Measurements from ENCODE around the gene ENGASE.

Gene ENGASE

DNA sequence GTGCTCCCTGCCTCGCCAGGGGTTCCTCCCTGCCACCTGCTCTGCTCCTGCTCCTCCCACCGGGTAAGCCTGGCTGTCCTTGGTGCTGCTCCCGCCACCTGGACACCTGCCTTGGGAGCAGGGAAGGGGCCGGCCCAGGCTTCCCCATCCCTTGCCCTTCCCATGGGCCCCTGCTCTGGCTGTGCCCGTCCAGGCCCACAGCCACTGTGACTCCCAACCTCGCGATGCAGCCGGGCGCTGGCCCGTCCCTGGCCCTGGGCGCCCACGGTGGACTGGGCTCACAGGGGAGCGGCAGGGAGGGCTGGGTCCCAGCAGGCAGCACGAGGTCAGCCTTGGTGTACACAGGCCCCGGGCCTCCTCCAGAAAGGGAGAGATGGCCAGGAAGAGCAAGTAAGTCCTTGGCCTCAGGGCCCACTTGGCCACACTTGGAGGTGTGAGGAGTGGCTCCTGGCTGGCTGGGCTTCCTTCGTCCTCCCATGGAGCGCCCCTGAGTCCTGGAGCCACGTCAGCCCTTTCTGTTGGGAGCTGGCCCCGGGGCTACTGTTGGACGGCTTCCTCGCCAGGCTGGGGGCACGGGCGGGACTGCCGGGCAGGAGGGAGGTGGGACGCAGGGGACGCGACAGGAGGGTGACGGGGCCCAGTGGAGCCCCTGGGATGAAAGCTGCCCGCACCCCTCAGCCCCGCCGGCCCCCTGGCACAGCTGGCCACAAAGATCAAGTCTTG is 15.3 kb downstream of the ENGASE start:
- TF ChIP-seq CTCF (IDR thresholded peaks at IDR 0.05; ENCODE audit: insufficient read depth, low read depth, low read length, missing control alignments): no peak
- DNase-seq (ENCODE audit: low read depth): no peak

DNA sequence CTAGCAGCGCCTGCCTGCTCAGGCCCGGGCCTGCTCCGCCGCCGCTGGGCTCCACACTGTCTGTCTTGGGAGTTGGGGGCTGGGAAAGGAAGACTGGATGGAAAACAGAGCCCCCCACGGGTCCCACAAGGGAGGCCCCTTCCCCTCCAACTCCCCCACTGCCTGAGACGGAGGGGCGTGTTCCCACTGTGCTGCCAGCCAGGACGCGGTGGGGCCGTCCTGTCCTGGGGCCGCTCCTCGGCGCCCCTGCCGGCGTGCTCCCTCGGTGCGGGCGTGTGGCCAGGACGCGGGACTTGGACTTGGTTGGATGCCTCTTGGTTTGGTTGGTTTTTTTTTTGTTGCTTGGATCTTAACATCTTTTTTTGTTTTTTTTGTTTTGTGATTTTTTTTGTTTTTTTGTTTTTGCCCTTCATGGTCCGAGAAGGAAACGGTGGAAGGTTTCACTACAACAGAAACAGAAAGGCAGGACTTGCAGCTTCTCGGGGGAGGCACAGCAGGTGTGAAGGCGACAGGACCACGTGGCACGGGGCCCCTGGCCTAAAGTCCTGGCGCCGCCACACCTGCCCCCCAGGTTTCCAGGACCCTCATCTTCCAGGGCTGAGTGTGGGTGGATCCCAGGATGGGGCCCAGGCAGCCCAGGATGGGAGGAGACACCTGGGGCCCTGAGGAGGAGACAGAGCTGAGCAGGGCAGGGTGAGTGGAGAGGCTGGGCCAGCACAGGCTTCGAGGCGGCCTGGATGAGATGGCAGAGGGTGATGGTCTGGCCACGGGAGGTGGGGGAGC is 16.0 kb downstream of the ENGASE start:
- no peak for TF ChIP-seq CTCF (IDR thresholded peaks at IDR 0.05; ENCODE audit: insufficient read depth, low read depth, low read length, missing control alignments)
- DNase-seq (ENCODE audit: low read depth): peak; percentile 31
- H3K4me3 ChIP-seq (ENCODE audit: low read depth, low read length): no peak overlapping the region

More for the DNA sequence above, 15.3 kb downstream of the ENGASE start:
- no peak overlapping the region for H3K4me3 ChIP-seq (ENCODE audit: low read depth, low read length)

DNA sequence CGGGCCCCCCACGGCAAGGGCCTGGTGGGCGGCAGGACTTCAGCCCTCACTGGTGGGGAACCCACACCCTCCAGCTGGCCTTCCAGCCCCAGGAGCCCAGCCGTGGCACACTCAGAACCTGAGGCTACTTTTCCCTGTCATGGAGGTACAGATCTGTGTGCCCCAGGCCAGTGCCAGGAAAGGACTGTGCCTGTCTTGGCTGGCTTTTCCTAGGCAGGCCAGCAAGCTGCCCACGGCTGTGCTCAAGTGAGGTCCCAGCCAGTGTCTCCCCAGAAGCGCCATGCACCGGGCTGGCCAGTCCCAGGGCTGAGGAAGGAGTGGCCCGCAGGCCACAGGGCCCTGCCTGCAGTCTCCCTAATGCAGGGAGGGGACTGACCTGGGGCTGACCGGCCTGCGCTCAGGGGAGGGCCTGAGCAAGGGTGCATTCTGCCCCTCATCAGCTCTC is 16.6 kb downstream of the ENGASE start:
- DNase-seq (ENCODE audit: low read depth): no peak
- no peak for TF ChIP-seq CTCF (IDR thresholded peaks at IDR 0.05; ENCODE audit: insufficient read depth, low read depth, low read length, missing control alignments)

DNA sequence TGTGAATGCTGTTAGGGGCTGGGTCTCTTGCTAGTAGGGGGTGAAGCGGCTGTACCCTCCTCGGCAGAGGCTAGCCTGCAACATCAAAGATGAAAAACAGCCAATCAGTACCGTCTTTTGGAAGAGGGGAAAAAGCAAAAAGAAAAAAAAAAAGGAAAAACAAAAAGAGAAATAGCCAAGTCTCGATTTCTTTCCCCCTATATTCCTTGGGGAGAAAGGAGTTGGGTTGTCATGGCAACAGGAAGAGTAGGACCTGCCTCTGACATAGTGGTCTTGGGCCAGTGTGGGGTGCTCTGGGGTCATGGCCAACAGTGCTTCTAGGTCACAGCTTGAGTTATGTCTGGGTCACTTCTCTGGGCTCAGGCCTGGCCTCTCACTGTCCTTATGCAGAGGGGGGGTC is 17.9 kb downstream of the ENGASE start:
- TF ChIP-seq CTCF (IDR thresholded peaks at IDR 0.05; ENCODE audit: insufficient read depth, low read depth, low read length, missing control alignments): no peak
- DNase-seq (ENCODE audit: low read depth): no peak
- no peak overlapping the region for H3K4me3 ChIP-seq (ENCODE audit: low read depth, low read length)

More for the DNA sequence above, 16.6 kb downstream of the ENGASE start:
- H3K4me3 ChIP-seq (ENCODE audit: low read depth, low read length): no peak overlapping the region

GRCh38 chr17:79093270-79093669 is 18.6 kb downstream of the ENGASE start:
- no peak for TF ChIP-seq CTCF (IDR thresholded peaks at IDR 0.05; ENCODE audit: insufficient read depth, low read depth, low read length, missing control alignments)
- no peak for DNase-seq (ENCODE audit: low read depth)
- H3K4me3 ChIP-seq (ENCODE audit: low read depth, low read length): no peak overlapping the region

GRCh38 chr17:79094261-79094660 is 19.6 kb downstream of the ENGASE start:
- H3K4me3 ChIP-seq (ENCODE audit: low read depth, low read length): no peak overlapping the region
- TF ChIP-seq CTCF (IDR thresholded peaks at IDR 0.05; ENCODE audit: insufficient read depth, low read depth, low read length, missing control alignments): no peak
- no peak for DNase-seq (ENCODE audit: low read depth)
